Endodermal cell (in vitro differentiated cells): ENCODE measurements around the gene PRDM16. TPM values are rescaled to one million over a fixed set of nuclear protein-coding genes. Genes with fewer than 3 reads are reported as not detected.

Source experiments
- DNase-seq: peaks from one replicate; pipeline ENCODE4 v3.0.0-alpha.2; 2017
- H3K27ac ChIP-seq: 2 replicates; pipeline ENCODE4 v1.5.1; 2013; ENCODE audit warnings: mild to moderate bottlenecking, low read depth, low read length, moderate library complexity
- H3K27me3 ChIP-seq: 2 replicates; pipeline ENCODE4 v1.6.1; 2013; ENCODE audit warnings: mild to moderate bottlenecking, low read length, moderate library complexity; ENCODE audit not compliant: insufficient read depth, control insufficient read depth, poor library complexity, severe bottlenecking
- H3K36me3 ChIP-seq: 2 replicates; pipeline ENCODE4 v1.7.0; 2013; ENCODE audit warnings: mild to moderate bottlenecking, low read length, moderate library complexity; ENCODE audit not compliant: control insufficient read depth, insufficient read depth
- H3K4me1 ChIP-seq: one replicate; pipeline ENCODE4 v1.7.0; 2013; ENCODE audit warnings: low read length; ENCODE audit not compliant: control insufficient read depth, insufficient read depth
- H3K4me3 ChIP-seq: 2 replicates; pipeline ENCODE4 v1.5.1; 2013; ENCODE audit warnings: mild to moderate bottlenecking, low read length, moderate library complexity
- H3K9ac ChIP-seq: 2 replicates; pipeline ENCODE4 v1.6.1; 2013; ENCODE audit warnings: mild to moderate bottlenecking, low read length, moderate library complexity; ENCODE audit not compliant: poor library complexity, severe bottlenecking; ENCODE audit errors: extremely low read depth
- H3K9me3 ChIP-seq: 2 replicates; pipeline ENCODE4 v1.6.1; 2013; ENCODE audit warnings: mild to moderate bottlenecking, low read length, moderate library complexity; ENCODE audit not compliant: control insufficient read depth
- H3K27ac Mint-ChIP-seq: 2 replicates; pipeline ENCODE4 v1.8.0; 2020; ENCODE audit warnings: mixed read lengths
- H3K27me3 Mint-ChIP-seq: 2 replicates; pipeline ENCODE4 v1.8.0; 2021; ENCODE audit warnings: mild to moderate bottlenecking, mixed read lengths; ENCODE audit not compliant: insufficient read depth
- H3K36me3 Mint-ChIP-seq: 2 replicates; pipeline ENCODE4 v1.8.0; 2020; ENCODE audit warnings: low read depth, mixed read lengths
- H3K4me1 Mint-ChIP-seq: 2 replicates; pipeline ENCODE4 v1.8.0; 2020; ENCODE audit warnings: mixed read lengths
- H3K4me3 Mint-ChIP-seq: 2 replicates; pipeline ENCODE4 v1.8.0; 2020; ENCODE audit warnings: mild to moderate bottlenecking, moderate library complexity, mixed read lengths
- H3K9me3 Mint-ChIP-seq: 2 replicates; pipeline ENCODE4 v1.8.0; 2020; ENCODE audit warnings: mild to moderate bottlenecking, mixed read lengths
- WGBS, 2 experiments: methylation state at CpG; one replicate each; pipeline versions ENCODE4 v1.1.5 to v1.1.7; 2013; ENCODE audit warnings: missing lambda C conversion rate in 2 of 2, mixed read lengths in 1 of 2; ENCODE audit not compliant: insufficient coverage in 1 of 2, insufficient read length in 1 of 2; 5-methylcytosine and 5-hydroxymethylcytosine counted together
- total RNA-seq, 2 donors: library from RNA; stranded (reverse); fragmentation: NEBNext Ultra II Directional in 1 of 2; extraction: Animal tissue kit (Norgen Biotek cat#: 25700) in 1 of 2; gene quantifications; 2 replicates in 1 of 2; 3 replicates in 1 of 2; pipeline ENCODE4 v1.2.1, GENCODE V29; 2021
- TF ChIP-seq, protein P1 (sequence below): fragments of 200-600 bp; sonication (generic); conservative IDR thresholded peaks from 2 replicates; pipeline ENCODE4 v1.5.0; 2021; ENCODE audit warnings: antibody characterized with exemption, mild to moderate bottlenecking

The PRDM16 gene
- total RNA-seq, 2 donors from 2014 or later: 2.1 to 4.0 TPM

DNA sequence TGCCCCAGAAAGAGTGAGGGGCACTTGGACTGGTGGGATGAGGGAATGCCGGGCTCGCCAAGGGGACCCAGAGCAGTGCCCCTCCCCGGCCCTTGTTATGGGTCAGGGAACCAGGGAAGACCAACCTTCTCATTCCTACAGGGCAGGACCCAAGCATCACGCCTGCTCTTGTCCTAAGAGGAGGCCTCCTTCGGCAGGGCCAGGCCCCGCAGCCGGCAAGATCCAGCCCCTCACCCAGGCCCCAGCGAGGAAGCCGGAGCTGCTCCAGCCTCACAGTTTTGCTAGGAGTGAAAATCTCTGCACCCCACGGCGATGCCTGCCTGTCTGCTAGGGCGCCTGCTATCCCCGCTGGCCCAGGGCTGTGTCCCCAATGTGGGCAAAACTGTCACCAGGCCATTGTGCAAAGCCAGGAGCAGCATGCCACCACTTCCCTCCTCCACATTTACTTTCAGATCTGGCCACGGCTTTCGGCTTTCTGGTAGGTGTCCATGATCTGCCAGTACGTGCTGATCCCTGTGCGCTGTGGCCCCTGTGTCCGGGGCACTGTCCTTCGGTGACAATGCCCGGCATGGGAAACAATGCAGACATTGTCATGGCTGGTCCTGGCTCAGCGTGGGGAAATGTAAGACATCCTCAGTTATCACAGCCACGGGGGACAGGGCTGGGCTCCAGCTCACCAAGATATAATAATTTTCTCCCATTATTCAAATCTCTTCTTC lies 38.2 kb upstream of the PRDM16 start:
- H3K4me3 Mint-ChIP-seq: no peak overlapping the region
- H3K9me3 Mint-ChIP-seq: peaks cover 59% of the 10 kb centered on the region
- Histone ChIP-seq H3K9ac (no peak overlapping the region), H3K27ac (no peak overlapping the region), H3K4me1 (no peaks in the 10 kb centered on the region), H3K9me3 (peaks cover 14% of the 10 kb centered on the region), H3K4me3 (no peak overlapping the region), H3K36me3 (no peaks in the 10 kb centered on the region), H3K27me3 (no peaks in the 10 kb centered on the region)
- peak; percentile 31 for DNase-seq
- TF ChIP-seq, protein P1, sequence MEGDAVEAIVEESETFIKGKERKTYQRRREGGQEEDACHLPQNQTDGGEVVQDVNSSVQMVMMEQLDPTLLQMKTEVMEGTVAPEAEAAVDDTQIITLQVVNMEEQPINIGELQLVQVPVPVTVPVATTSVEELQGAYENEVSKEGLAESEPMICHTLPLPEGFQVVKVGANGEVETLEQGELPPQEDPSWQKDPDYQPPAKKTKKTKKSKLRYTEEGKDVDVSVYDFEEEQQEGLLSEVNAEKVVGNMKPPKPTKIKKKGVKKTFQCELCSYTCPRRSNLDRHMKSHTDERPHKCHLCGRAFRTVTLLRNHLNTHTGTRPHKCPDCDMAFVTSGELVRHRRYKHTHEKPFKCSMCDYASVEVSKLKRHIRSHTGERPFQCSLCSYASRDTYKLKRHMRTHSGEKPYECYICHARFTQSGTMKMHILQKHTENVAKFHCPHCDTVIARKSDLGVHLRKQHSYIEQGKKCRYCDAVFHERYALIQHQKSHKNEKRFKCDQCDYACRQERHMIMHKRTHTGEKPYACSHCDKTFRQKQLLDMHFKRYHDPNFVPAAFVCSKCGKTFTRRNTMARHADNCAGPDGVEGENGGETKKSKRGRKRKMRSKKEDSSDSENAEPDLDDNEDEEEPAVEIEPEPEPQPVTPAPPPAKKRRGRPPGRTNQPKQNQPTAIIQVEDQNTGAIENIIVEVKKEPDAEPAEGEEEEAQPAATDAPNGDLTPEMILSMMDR: no peak
- WGBS, 2 experiments: 87 to 94% methylated on average over 12 to 22 of the region's 22 CpGs
- H3K4me1 Mint-ChIP-seq: no peaks in the 10 kb centered on the region
- no peaks in the 10 kb centered on the region for H3K27me3 Mint-ChIP-seq
- no peak overlapping the region for H3K27ac Mint-ChIP-seq
- H3K36me3 Mint-ChIP-seq: no peaks in the 10 kb centered on the region

DNA sequence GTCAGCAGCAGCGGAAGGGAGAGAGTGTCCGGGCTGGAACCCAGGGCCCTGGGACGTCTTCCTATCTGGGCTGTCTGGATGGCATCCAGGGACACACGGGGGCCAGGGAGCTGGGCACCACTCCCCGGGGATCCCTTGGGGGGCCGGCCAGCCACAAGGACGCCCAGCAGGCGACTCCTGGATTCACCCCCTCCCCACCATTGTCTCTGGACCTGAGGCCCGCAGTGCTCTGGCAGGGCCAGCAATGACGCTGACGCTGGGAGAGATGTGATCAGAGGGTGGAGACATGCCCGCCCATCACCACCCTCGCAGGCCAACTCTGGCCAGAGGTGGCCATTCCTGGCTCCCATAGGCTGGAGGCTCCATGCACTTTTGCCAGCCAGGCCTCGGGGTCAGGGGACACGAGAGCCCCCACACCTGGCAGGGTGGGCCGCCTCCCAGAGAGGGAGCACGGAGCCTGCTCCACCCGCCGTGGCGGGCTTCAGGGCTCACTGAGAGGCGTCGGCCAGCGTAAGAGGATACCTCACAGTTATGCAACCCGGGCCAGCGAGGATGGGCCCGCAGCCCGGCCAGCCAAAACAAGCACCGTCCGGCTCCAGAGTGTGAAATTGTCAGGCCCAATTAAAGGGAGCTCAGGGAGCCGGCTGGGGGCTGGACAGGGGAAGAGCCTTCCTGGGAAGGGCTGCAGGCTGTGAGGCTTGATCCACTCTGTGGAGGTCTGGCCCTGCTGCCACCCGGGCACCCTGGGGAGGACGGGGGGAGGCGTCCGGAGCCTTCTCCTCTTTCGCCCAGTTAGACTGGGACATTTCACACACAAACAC lies 37.4 kb upstream of the PRDM16 start:
- peak; percentile 28 for DNase-seq
- WGBS, 2 experiments: 88 to 93% methylated on average over 17 to 35 of the region's 35 CpGs
- Histone ChIP-seq H3K9ac (no peak overlapping the region), H3K27me3 (no peaks in the 10 kb centered on the region), H3K9me3 (peaks cover 9% of the 10 kb centered on the region), H3K36me3 (no peaks in the 10 kb centered on the region), H3K27ac (no peak overlapping the region), H3K4me1 (no peaks in the 10 kb centered on the region), H3K4me3 (no peak overlapping the region)
- H3K36me3 Mint-ChIP-seq: no peaks in the 10 kb centered on the region
- H3K4me3 Mint-ChIP-seq: no peak overlapping the region
- peaks cover 66% of the 10 kb centered on the region for H3K9me3 Mint-ChIP-seq
- no peak overlapping the region for H3K27ac Mint-ChIP-seq
- H3K27me3 Mint-ChIP-seq: no peaks in the 10 kb centered on the region
- TF ChIP-seq, protein P1: no peak
- H3K4me1 Mint-ChIP-seq: no peaks in the 10 kb centered on the region

DNA sequence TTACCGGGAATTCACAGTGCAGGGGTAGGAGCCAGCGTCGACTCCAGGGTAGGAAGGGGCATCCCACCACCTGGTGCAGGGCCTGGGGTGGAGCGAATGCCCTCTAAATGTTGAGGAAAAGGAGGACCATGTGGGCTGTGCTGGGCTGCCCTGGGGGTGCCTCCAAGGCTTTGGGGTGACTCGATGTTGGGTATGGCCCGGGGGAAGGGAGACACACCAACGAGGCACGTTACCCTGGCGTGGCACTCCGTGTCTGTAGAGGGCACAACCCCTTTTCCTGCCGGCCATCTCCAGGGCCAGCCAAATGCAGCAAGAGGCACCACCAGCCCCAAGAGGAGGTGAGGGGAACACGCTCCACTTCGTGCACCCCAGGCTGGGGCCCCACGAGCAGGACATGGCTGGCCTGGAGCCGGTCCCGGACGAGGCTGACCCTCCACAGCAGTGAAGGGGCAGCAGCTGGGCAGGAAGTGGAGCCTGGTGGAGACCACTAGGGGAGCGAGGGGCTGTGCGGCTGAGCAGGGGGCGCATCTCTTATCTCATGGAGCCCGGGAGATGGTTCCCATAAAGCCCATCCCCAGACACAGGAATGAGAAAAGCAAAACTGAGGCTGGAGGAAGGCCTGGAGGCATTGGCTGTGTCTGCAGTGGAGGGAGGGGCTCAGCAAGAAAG lies 36.5 kb upstream of the PRDM16 start:
- TF ChIP-seq, protein P1: no peak
- H3K4me3 ChIP-seq: no peak overlapping the region
- no peaks in the 10 kb centered on the region for H3K27me3 ChIP-seq
- no peaks in the 10 kb centered on the region for H3K36me3 ChIP-seq
- no peak overlapping the region for H3K9ac ChIP-seq
- H3K27me3 Mint-ChIP-seq: no peaks in the 10 kb centered on the region
- no peak overlapping the region for H3K4me3 Mint-ChIP-seq
- WGBS, 2 experiments: 89% methylated on average over 9 to 21 of the region's 21 CpGs
- peaks cover 69% of the 10 kb centered on the region for H3K9me3 Mint-ChIP-seq
- no peaks in the 10 kb centered on the region for H3K4me1 ChIP-seq
- H3K27ac Mint-ChIP-seq: no peak overlapping the region
- H3K36me3 Mint-ChIP-seq: no peaks in the 10 kb centered on the region
- DNase-seq: peak; percentile 28
- peaks cover 9% of the 10 kb centered on the region for H3K9me3 ChIP-seq
- no peaks in the 10 kb centered on the region for H3K4me1 Mint-ChIP-seq
- H3K27ac ChIP-seq: no peak overlapping the region
